Measurements from ENCODE around the gene PITRM1. TPM values are rescaled to one million over a fixed set of nuclear protein-coding genes. Genes with fewer than 3 reads are reported as not detected.
"Not testable (repeated sequence)": the region's sequence is repeated elsewhere in the genome, so short reads cannot be mapped to it uniquely, and the experiment has no call there.

The PITRM1 gene
- total RNA-seq, 2 donors from 2014 or later, result 70.4 to 99.9 TPM

DNA sequence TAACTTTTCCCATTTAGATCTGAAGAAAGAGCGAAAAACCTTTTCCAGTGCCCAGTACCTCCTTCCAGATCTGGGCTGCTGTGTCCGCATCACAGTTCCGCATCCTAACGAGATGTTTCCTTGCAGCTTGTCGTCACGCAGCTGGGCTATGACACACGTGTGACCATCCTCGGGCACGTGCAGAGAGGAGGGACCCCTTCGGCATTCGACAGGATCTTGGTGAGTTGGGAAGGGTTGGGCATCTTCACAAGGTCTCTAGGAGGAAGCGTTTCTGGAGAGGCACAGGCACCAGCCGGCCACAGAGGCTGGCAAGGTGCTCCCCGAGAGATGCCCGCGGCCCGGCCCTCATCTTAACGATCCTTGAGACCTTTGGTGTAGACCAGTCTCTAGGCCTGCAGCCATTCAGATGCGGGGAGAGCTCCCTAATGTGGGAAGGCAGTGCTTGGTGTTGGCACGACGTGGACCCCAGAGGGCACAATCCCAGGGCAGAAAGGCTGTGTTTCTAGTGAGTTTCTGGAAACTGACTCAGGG lies 63.9 kb downstream of the PITRM1 start:
- H3K27ac Mint-ChIP-seq, result no peak overlapping the region
- H3K4me3 Mint-ChIP-seq, result no peak overlapping the region
- DNase-seq (ENCODE audit: low spot score), result no peak
- H3K36me3 Mint-ChIP-seq, result peaks cover 10% of the 10 kb centered on the region
- no peaks in the 10 kb centered on the region for H3K9me3 Mint-ChIP-seq
- no peak for ATAC-seq
- H3K4me1 Mint-ChIP-seq (ENCODE audit: low read depth in 2 of 2), result peaks cover 6 to 7% of the 10 kb centered on the region in 2 donors
- no peaks in the 10 kb centered on the region for H3K27me3 Mint-ChIP-seq

DNA sequence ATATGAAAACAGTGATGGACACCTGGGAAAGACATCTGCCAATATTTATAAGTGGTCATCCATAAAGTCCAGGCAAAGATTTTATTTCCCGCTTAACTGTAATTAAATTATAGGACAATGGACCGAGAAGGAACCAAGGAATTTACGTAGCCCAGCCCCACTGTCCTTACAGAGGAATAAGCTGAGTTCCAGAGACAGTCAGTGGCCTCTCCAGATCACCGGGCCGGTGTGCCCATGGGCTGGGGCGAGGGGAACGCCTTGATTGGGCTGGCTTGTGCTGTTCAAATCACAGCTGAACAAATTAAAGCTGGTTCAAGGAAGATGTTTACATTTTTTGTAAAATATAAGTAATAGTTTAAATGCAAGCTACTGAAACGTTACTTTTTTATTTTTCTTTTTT lies 64.5 kb downstream of the PITRM1 start:
- H3K4me3 Mint-ChIP-seq, result no peak overlapping the region
- peaks cover 6 to 7% of the 10 kb centered on the region in 2 donors for H3K4me1 Mint-ChIP-seq (ENCODE audit: low read depth in 2 of 2)
- ATAC-seq, result no peak
- no peaks in the 10 kb centered on the region for H3K27me3 Mint-ChIP-seq
- no peaks in the 10 kb centered on the region for H3K9me3 Mint-ChIP-seq
- DNase-seq (ENCODE audit: low spot score), result no peak
- H3K27ac Mint-ChIP-seq, result no peak overlapping the region
- H3K36me3 Mint-ChIP-seq, result peaks cover 10% of the 10 kb centered on the region

DNA sequence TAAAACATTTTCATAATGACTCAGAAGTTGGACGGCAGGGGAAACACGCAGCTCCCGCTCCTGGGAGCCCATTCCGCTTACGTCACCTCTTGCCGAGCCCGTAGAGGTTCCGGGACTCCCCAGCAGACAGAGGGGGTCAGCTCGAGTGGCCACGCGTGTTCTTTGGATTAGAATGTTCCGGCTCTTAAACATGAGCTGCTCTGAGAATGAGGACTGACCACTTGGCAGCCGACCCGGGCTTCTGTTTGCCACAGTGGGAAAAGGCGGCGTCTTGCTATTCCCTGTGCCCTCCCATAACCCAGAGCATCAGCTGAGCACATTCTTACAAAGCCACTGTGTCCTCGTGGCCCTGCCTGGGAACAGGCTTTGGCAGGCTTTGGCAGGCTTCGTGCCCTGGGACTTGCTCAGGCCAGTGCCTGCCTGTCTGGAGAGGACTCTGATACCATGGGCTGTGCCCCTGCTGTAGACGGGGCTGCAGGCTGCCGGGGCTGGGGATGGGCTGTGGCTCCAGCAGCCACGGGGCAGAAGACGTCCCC lies 65.1 kb downstream of the PITRM1 start:
- Mint-ChIP-seq H3K36me3 (peaks cover 10% of the 10 kb centered on the region), H3K27ac (no peak overlapping the region), H3K27me3 (no peaks in the 10 kb centered on the region), H3K4me1 (ENCODE audit: low read depth in 2 of 2) (peaks cover 6 to 7% of the 10 kb centered on the region in 2 donors), H3K4me3 (no peak overlapping the region), H3K9me3 (no peaks in the 10 kb centered on the region)
- ATAC-seq (no peak), DNase-seq (ENCODE audit: low spot score) (no peak)

DNA sequence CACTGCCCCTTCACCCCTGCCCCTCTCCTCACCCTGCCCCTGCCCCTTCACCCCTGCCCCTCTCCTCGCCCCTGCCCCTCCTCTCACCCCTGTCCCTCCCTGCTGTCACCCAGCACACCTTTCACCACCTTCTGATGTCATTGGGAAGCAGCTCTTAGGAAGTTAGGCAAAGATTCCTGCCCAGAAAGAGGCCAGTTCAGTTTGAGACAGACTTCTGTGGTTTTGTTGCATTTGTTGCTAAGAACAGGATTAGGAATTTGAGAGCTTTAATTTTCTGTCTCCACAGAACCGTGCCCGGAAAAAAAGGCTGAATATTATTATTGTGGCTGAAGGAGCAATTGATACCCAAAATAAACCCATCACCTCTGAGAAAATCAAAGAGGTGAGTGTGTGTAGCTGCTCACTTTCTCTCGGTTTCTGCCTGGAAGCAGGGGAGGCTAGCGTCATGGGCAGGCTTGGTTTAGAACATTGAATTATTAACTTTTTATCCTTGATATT lies 65.6 kb downstream of the PITRM1 start:
- H3K4me1 Mint-ChIP-seq (ENCODE audit: low read depth in 2 of 2), result peaks cover 6 to 7% of the 10 kb centered on the region in 2 donors
- H3K9me3 Mint-ChIP-seq, result no peaks in the 10 kb centered on the region
- no peak overlapping the region for H3K4me3 Mint-ChIP-seq
- no peaks in the 10 kb centered on the region for H3K27me3 Mint-ChIP-seq
- no peak overlapping the region for H3K27ac Mint-ChIP-seq
- peaks cover 10% of the 10 kb centered on the region for H3K36me3 Mint-ChIP-seq
- no peak for DNase-seq (ENCODE audit: low spot score)
- no peak for ATAC-seq

DNA sequence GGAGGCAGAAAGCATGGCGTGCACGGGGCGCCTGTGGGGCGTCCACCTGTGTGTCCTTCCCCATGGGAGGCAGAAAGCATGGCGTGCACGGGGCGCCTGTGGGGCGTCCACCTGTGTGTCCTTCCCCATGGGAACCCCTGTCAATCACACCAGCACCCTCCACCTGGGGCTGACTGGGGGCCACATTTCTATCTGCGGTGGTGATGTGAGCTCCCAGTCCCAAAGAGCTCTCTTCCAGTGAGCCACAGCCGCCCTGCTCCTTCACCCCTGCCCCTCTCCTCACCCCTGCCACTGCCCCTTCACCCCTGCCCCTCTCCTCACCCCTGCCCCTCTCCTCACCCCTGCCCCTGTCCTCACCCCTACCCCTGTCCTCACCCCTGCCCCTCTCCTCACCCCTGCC lies 66.3 kb downstream of the PITRM1 start:
- DNase-seq (ENCODE audit: low spot score); H3K27ac Mint-ChIP-seq; H3K4me3 Mint-ChIP-seq; H3K9me3 Mint-ChIP-seq; H3K27me3 Mint-ChIP-seq; H3K4me1 Mint-ChIP-seq (ENCODE audit: low read depth in 2 of 2); ATAC-seq; H3K36me3 Mint-ChIP-seq: not testable (repeated sequence)

DNA sequence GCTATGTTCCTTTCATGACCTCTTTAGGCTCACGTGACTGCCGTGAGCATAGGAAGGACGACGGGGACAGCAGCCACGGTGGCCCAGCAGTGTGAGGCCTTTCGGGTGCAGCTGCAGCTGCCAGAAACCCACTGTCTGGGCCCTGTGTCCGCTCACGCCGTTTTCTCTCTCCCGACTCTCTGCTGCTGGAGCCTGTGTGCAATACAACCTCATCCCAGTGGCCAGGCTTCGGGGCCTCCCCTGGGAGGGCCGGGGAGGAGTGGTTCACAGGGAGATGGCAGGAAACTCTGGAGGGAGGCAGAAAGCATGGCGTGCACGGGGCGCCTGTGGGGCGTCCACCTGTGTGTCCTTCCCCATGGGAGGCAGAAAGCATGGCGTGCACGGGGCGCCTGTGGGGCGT lies 66.7 kb downstream of the PITRM1 start:
- Mint-ChIP-seq H3K27me3 (no peaks in the 10 kb centered on the region), H3K4me1 (ENCODE audit: low read depth in 2 of 2) (peaks cover 4 to 5% of the 10 kb centered on the region in 2 donors), H3K36me3 (peaks cover 5% of the 10 kb centered on the region), H3K9me3 (no peaks in the 10 kb centered on the region), H3K27ac (no peak overlapping the region), H3K4me3 (no peak overlapping the region)
- ATAC-seq (no peak), DNase-seq (ENCODE audit: low spot score) (no peak)

GRCh38 chr10:3105166-3105565 lies 67.4 kb downstream of the PITRM1 start:
- H3K4me3 Mint-ChIP-seq, result no peak overlapping the region
- no peaks in the 10 kb centered on the region for H3K27me3 Mint-ChIP-seq
- H3K36me3 Mint-ChIP-seq, result no peaks in the 10 kb centered on the region
- no peaks in the 10 kb centered on the region for H3K9me3 Mint-ChIP-seq
- DNase-seq (ENCODE audit: low spot score), result no peak
- ATAC-seq, result no peak
- no peak overlapping the region for H3K27ac Mint-ChIP-seq
- peaks cover 0 to 3% of the 10 kb centered on the region in 2 donors for H3K4me1 Mint-ChIP-seq (ENCODE audit: low read depth in 2 of 2)

- Mint-ChIP-seq H3K4me3 (no peak overlapping the region), H3K27me3 (no peaks in the 10 kb centered on the region), H3K36me3 (peaks cover 7% of the 10 kb centered on the region), H3K9me3 (no peaks in the 10 kb centered on the region), H3K4me1 (ENCODE audit: low read depth in 2 of 2) (peaks cover 6 to 8% of the 10 kb centered on the region in 2 donors), H3K27ac (no peak overlapping the region)
- no peak for ATAC-seq
- DNase-seq (ENCODE audit: low spot score), result no peak
Observed at GRCh38 chr10:3104251-3104918, 68.2 kb downstream of the PITRM1 start.

GRCh38 chr10:3103646-3104045 lies 68.9 kb downstream of the PITRM1 start:
- Mint-ChIP-seq H3K27me3 (no peaks in the 10 kb centered on the region), H3K27ac (no peak overlapping the region), H3K9me3 (no peaks in the 10 kb centered on the region), H3K36me3 (peaks cover 10% of the 10 kb centered on the region), H3K4me3 (no peak overlapping the region), H3K4me1 (ENCODE audit: low read depth in 2 of 2) (peaks cover 12 to 13% of the 10 kb centered on the region in 2 donors)
- no peak for DNase-seq (ENCODE audit: low spot score)
- ATAC-seq, result no peak

- Mint-ChIP-seq H3K4me1 (ENCODE audit: low read depth in 2 of 2) (peaks cover 12 to 13% of the 10 kb centered on the region in 2 donors), H3K27me3 (no peaks in the 10 kb centered on the region), H3K27ac (no peak overlapping the region), H3K9me3 (no peaks in the 10 kb centered on the region), H3K4me3 (no peak overlapping the region), H3K36me3 (peaks cover 10% of the 10 kb centered on the region)
- ATAC-seq (no peak), DNase-seq (ENCODE audit: low spot score) (no peak)
Observed at GRCh38 chr10:3102720-3103427, 69.7 kb downstream of the PITRM1 start.

- Mint-ChIP-seq H3K4me1 (ENCODE audit: low read depth in 2 of 2) (peaks cover 18 to 25% of the 10 kb centered on the region in 2 donors), H3K36me3 (peaks cover 10% of the 10 kb centered on the region), H3K27ac (no peak overlapping the region), H3K27me3 (no peaks in the 10 kb centered on the region), H3K4me3 (no peak overlapping the region), H3K9me3 (no peaks in the 10 kb centered on the region)
- ATAC-seq (no peak), DNase-seq (ENCODE audit: low spot score) (no peak)
Observed at GRCh38 chr10:3100856-3101640, 71.5 kb downstream of the PITRM1 start.

DNA sequence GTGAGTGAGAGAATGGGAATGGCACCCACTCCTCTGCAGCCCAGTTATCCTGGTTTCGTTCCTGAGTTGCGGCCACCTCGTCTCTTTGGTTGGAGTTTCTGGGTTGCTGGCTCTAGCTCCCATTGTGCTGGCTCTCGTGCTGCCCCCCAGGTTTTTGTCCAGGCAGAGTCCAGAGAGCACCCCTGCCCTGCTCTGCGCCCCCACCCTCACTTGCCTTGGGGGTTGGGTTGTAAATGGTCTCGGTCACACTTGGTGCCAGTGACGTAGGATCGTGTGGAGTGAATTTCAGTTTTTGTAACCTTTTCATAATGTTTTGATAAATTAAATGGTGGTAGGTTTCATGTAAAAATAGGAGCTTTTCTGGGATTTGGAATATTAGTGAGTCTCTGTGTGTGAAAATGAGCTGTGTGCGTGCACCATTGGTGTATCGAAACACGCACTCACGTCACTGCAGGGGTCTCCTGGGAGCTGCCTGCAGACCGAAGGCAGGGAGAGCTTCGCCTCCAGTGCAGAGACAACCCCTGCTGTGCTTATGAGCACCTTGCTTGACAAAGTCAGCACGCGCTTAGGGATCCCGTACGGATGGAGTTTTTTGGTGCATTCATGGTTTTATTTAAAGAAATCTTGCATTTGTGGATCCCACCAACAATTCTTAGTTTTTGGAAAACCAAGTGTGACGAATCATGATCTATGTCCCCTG lies 72.3 kb downstream of the PITRM1 start:
- Mint-ChIP-seq H3K9me3 (no peaks in the 10 kb centered on the region), H3K4me1 (ENCODE audit: low read depth in 2 of 2) (peaks cover 26 to 33% of the 10 kb centered on the region in 2 donors), H3K36me3 (peaks cover 10% of the 10 kb centered on the region), H3K27ac (no peak overlapping the region), H3K4me3 (no peak overlapping the region), H3K27me3 (no peaks in the 10 kb centered on the region)
- no peak for ATAC-seq
- DNase-seq (ENCODE audit: low spot score), result no peak

Measured in natural killer cell treated with Interleukin-12 subunit alpha and Interleukin-12 subunit beta and Interleukin-15 and Interleukin-18, amount 100 ng/mL, for 72 hours (primary cell).